Anterior cingulate cortex (tissue), 58 donors: ENCODE measurements around the gene CMC4.

Experiments used
- DNase-seq, 58 donors: peaks; one replicate each; lab custom pipeline; 2025; lab: John Stamatoyannopoulos, UW

Gene CMC4

DNA sequence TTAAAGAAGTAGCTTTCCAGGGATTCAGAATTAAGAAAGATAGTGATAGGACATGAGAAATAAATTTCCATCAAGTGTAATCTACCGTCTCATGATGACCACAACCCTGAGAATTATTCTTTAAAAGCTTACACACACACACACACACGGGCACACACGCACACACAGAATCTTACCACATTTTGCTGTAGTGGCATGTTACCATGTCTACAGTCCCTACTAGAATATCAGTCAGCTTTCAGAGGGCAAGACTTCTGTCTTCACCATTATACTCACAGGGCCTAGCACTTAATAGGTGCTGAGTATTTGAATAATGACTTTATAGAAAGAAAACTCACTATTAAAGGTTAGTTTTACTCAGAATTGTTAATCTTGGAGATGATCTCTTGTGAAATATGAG is 15.4 kb downstream of the CMC4 start:
- no peak for DNase-seq

DNA sequence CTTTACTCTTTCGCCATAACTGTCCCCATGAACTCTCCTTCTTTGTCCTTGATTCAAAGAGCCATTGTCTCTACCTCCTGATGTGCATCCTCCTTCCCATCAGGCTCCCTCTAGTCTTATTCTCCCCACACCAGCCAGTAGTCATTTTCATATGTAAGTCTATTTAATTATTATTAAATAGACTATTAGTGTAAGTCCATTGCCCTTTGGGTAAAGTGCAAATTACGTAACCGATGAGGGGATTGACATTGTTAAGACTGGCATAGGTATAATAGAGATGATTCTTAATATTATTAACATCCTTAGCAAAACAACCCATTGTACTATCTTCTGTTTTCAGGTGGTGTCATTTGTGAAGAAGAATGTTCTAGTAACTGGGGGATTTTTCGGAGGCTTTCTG is 16.7 kb downstream of the CMC4 start:
- DNase-seq = no peak

DNA sequence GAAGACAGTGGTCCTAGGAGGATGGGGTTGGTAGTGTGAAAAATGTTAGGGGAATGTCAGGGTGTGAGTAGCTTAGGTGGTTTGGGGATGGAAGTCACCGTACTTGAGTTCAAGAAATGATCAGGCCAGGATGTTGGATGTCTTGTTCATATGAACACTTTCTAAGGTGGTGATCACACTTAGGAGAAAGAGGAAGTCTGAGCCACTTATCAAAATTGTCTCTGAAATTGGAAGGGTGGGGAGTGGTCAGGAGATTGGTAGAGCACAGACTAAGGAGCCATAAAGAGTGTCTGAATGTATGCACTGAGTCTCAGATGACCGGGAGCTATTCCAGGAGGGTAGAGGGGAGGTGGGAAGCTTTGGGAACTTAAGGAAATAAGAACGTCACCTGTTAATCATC is 17.3 kb downstream of the CMC4 start:
- DNase-seq = no peak

DNA sequence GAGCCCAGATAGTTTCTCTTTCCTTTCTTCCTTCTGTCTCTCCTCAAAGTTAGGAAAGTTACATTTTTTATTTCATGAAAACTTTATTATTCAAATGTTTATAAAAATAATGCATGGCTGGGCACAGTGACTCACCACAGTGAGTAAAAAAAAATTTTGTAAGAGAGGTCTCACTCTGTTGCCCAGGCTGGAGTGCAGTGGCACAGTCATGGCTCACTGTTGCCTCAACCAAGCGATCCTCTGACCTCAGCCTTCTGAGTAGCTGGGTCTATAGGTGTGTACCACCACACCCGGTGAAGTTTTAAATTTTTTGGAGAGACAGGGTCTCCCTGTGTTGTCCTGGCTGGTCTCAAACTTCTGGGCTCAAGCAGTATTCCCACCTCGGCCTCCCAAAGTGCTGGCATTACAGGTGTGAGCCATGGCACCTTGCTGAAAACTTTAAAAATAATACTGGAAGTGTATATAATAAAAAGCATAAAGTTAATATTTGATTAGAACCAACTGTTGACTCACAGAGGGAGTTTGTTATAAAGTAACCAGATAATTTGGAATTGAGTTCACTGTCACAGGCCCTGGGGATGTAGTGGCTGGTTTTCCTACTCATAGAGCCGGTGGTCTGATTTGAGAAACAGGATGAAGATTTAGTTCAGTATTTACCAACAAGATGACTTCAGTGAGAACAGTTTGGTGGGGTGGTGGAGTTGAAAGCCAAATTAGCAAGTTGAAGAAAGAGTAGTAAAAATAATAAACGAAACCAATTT is 18.0 kb downstream of the CMC4 start:
- DNase-seq = no peak

DNA sequence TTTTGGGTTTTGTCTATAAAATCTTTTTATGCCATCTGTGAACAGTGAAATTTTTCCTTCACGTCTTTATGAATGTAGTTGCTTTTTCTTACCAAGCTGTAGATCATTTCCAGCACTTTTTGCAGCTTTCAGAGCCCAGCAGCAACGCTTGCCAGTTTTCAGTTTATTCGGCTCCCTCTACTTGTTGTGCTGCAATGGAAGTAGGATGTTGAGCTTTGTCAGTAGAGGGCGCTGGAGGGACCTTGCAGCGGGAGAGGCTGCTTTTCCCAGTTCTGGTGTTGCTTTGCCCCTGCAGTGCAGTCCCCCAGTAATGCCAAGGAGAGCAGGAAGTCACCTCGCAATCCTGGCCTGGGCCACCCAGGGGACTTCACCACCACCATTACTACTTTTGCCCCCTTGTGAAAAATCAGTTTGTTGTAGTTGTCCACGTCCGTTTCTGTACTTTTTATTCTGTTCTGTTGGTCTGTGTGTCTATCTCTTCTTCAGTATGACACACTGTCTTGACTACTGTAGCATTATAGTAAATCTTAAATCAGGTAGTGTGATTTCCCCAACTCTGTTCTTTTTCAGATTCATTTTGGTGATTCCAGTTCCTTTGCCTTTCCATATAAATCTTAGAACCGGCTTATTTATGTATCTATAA is 21.8 kb downstream of the CMC4 start:
- DNase-seq = peak in 44 of 58 donors; percentile 0 to 51 (median 13)

DNA sequence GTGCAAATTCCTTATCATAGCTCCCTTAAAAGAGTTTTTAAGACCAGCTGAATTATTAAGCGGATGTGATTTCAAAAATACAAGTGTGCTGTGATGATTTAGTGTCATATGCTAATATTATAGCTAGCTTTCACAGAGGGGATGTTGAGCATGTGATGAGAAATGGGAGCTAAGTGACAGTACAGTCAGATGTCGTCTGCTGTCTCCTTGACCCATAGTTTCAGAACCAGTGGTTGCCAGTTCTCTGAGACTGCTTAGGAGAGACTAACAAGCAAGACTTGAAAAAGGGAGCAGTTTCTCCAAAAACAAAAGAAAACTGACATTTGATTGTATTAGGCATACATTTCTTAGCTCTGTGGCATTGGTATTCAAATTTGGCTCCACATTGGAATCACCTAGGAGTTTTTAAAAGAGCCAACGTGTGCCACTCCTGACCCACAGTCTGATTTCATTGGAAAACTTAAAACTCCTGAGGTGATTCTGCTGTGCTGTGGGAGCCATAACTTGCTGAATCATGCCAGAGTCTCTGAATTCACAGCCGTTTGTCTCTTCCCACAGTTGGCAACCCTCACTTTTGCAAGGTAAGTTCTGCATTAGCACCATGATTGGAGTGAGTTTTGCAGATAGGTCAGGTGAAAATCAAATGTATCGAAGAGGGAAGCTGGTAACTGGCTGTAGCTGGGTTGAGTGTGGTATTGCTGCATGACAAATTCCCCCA is 24.0 kb downstream of the CMC4 start:
- DNase-seq = no peak

DNA sequence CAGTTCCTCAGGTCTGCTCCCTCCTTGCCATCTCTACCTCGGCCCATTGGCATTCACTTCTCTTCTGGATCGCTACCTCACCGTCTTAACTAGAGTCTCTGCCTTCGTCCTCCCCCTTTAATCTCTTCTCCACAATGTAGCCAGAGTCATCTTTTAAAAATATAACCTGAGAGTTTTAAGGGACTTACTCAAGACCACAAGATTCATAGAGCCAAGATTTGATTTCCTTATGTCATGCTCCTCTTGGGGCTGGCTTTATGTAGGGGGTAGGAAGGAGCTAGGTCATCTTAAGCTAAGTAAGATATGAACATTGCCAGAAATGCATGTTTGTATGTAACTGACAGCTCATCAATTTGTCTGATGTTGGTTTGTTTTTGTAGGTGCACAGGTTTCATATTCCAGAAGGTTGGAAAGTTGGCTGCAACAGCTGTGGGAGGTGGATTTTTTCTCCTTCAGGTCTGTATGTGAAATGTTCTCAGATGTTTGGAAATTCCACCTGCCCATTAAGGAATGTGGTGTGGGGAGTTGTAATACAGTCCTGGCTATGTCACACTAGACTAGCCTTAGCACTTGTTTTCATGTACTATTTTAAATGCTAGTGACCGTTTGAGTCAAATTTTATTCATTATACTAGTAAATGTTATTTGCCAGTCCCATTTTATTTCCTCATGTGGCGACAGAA is 24.7 kb downstream of the CMC4 start:
- no peak for DNase-seq

DNA sequence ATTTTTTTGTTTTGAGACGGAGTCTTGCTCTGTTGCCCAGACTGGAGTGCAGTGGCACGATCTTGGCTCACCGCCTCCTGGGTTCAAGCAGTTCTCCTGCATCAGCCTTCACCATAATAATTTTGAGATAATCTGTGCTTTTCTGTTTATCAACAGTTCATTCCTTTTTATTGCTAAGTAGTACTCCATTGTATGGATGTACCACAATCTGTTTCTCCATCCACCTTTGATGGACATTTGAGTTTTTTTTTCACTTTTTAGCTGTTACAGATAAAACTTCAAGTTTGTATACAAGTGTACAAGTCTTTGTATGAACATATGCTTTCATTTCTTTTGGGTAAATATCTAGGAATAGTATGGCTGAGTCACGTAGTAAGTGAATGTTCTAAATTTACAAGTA is 35.2 kb downstream of the CMC4 start:
- DNase-seq = no peak

DNA sequence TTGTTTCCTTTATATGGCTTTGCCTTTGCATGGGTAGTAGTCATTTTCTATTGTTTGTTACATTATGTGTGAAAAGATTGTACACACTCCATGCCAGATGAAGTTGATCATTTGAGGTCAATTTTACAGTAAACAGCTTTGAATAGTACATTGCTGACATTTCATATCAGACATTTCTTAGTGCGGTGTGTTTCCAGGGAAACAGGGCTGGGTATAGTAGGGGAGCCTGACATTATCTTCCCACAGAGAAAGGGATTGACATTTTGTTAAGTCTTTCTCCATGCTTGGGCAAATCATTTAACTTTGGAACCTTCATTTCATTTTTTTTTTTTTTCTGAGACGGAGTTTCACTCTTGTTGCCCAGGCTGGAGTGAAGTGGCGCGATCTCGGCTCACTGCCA is 39.3 kb downstream of the CMC4 start:
- DNase-seq = no peak

DNA sequence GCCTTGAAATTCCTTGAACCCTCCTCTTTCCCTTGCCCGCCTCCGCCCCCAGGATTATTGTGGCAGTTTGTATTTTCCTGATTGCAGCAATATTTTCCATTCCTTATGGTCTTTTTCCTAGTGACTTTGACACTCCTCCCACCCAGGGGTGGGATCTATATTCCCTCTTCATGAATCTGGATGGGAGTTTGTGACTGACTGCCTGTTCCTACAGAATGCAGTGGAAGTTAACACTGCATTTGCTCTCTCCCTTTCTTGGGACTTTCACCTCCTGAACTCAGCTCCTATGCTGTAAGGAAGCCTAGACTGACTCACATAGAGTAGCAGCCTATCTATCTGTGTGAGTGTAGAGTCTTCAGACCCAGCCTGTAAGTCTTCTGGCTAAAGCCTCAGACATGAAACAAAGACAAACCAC is 42.1 kb downstream of the CMC4 start:
- DNase-seq = no peak

DNA sequence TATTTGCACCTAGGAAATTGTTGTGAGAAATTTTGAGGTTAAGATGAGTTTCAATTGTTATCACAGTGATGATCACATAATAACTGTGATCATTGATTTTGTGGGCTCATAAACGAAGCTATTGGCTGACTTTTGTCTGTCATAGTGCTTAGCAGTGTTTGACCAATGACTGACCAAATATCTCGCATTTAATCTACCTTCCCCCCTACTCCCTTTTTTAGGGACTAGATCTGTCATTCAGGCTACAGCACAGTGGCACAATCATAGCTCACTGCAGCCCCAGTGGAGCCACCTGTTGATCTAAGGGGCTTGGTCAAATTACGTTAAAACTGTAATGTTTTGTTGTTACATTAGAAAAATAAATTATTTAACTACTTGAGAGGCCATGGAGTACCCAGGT is 42.8 kb downstream of the CMC4 start:
- DNase-seq = no peak

DNA sequence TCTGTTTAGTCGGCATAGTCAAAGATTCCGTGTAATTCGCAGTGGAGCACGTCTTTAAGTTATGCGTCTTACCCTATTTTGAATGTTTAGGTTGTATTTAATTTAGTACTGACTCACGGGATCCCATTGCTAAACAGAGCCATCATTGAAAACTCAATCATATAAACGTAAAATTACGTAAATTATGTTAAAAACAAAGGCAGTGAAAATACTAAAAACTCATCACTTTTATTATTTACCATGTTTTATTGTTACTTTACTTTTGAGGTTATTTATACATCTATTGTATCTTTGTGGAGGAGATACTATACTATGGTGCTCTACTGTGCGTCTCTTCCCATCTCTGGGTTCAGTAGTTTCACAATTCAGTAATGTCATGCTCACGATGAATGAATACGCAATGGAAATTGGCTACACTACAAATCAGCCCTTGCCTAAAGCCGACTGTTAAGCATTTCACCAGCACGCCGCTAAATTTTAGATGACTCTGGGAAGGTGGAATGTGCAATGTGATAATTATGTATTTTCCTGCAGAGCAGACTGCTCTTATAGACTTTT is 43.3 kb downstream of the CMC4 start:
- DNase-seq = peak in 1 of 58 donors; percentile 23

DNA sequence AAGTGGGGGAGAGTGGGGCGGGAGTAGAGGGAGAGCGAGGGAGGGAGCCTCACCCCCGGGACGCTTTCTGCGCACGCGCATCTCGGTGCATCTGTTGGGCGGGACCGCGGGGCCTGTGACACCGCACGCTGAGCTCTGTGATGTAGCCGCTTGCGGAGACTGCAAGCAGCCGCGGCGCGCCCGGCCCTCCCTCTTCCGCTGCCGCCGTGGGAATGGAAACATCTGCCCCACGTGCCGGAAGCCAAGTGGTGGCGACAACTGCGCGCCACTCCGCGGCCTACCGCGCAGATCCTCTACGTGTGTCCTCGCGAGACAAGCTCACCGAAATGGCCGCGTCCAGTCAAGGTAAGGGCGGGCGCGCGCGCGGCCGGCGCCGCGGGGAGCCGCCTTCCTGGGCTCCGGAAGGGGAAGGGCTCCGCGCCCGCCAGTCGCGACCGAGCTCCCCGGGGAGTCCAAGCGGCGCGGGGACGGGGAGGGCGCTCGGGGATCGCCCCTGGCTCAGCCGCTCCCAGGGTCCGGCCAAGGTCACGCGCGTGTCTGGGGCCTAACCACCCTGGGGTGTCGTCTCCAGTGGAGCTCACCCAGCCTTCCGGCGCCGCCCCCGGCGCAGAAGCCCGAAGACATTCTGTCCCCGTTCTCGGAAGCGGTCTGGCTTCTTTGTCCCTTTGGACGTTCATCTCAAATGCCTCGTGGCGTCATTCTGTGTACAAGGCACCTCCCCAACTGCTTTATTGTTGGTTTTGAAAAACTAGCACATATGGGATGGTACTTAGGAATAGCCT is 44.0 kb downstream of the CMC4 start, which contains the start of gene FUNDC2:
Gene FUNDC2 (plus strand): TSS at position 118 of the 782 bp plus-strand sequence. CDS start 95 bp downstream, at position 213.
- DNase-seq = peak; percentile 3 to 93 (median 86)

DNA sequence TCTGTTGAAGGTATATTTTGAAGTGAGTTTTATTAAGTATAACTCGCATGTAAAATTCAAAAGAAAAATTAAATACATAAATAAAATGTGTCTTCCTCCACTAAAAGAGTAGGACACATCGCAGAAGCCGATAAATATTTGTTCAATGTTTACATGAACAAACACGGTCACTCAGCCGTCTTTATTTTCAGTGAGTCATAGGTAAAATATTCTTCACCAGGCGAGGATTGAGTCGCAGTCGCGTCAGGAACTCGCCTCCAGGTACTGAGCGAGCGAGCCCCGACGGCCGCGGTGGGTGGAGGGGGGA is 44.6 kb downstream of the CMC4 start:
- no peak for DNase-seq

DNA sequence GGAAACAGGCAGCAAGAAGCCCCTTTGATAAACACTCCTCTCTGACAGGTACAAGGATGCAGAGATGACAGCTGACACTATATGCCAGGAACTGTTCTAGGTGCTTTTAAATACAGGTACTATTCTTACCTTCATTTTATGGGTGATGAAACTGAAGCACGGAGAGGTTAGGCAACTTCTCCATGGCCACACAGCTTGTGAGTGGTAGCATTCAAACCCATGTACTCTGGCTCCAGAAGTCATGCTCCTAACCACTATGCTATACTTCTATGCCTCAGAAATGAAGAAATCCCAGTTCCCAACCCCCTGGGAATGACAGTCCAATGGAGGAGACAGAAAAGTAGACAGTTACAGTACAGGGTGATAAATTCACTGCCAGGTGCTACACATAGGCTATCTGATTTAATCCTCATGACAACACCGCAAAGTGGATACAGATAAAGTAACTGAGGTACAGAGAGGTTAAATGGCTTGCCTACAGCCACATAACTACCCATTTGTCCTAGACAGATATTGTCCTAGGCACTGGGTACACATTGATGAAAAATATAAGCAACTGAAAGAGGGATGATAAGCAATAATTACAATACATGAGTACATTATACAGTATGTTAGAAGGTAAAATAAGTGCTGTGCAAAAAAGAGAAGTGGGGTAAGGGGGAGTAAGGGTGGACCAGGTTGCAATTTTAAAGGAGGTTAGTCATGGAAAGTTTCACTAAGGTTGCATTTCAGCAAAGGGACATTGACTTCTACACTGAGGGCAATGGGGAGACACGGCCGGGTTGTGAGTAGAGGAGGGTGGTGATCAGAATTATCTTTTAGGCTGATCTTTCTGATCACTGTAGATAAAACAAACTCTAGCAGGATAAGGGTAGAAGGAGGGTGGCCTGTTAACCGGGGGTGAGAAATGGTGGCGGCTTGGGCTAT is 46.8 kb downstream of the CMC4 start:
- DNase-seq = no peak

DNA sequence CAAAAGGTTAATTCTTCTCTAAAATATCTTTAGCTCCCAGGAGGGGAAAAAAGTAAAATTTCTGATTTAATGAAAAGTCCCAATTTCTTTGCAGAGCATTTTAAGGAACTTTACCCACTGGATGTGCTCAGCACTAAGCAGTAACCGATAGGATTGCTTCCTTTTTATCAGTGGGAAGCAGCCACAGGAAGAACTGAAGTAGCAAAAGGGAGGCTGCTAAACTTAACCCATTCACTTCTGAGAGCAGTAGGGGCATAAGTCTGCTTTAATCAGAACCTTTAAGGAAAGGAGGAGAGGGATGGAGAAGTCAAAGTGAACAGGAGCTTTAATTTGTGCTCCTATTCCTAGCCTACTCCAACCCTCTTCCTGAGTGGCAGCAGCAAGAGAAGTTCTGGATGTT is 48.4 kb downstream of the CMC4 start, which contains the start of gene F8:
Gene F8 (minus strand): TSS at position 139 of the 400 bp plus-strand sequence. CDS start 171 bp downstream, outside the sequence.
- DNase-seq = no peak

DNA sequence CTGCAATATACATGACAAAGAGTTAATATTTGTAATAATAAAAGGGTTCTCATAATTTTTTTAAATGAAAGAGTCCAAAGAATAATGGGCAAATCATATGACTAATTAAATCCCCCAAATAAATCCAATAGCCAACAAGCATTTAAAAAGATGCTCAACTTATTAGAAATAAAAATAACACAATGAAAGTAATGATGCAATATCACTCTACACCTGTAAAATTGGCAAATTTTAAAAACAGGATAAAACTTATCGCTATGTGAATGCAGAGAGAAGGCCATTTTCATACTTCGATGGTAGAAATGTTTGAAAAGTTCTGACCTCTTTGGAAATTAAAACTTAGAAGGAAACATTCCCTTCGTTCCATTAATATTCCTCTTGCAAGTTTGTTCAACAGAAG is 50.3 kb downstream of the CMC4 start:
- no peak for DNase-seq
